Stomach (tissue), 9 donors: Measurements from ENCODE around the gene GALK1. TPM values are rescaled to one million over a fixed set of nuclear protein-coding genes. Genes with fewer than 3 reads are reported as not detected.

ENCODE experiments used
- DNase-seq, 2 donors: peaks; one replicate each; pipeline versions ENCODE4 v3.0.0 to v3.0.0-alpha.2; 2013 to 2019
- H3K27ac ChIP-seq, 5 donors: fragments of 200-600 bp in 4 of 5; sonication (generic) in 4 of 5; one replicate each; pipeline ENCODE4 v1.5.1; 2013 to 2019; ENCODE audit warnings: mild to moderate bottlenecking in 1 of 5, moderate library complexity in 1 of 5
- H3K27me3 ChIP-seq, 3 donors: fragments of 200-600 bp; sonication (generic); one replicate each; pipeline ENCODE4 v1.5.1; 2017 to 2019; ENCODE audit warnings: mixed run types in 1 of 3
- H3K36me3 ChIP-seq, 4 donors: fragments of 200-600 bp; sonication (generic); 1 replicate in 3 of 4; 2 replicates in 1 of 4; pipeline ENCODE4 v1.5.1; 2016 to 2019
- H3K4me1 ChIP-seq, 4 donors: fragments of 200-600 bp; sonication (generic); one replicate each; pipeline ENCODE4 v1.5.1; 2016 to 2019
- H3K4me3 ChIP-seq, 4 donors: fragments of 200-600 bp; sonication (generic) in 3 of 4; one replicate each; pipeline ENCODE4 v1.5.1; 2016 to 2019; ENCODE audit warnings: mild to moderate bottlenecking in 1 of 4
- H3K9me3 ChIP-seq, 4 donors: fragments of 200-600 bp; sonication (generic); one replicate each; pipeline ENCODE4 v1.5.1; 2016 to 2019
- CTCF ChIP-seq, 7 experiments: fragments of 450-650 bp in 4 of 7; fragments of 200-600 bp in 3 of 7; sonication (generic) in 3 of 7; IDR thresholded peaks; one replicate each; pipeline ENCODE4 v1.5.1; 2016 to 2019; ENCODE audit warnings: antibody characterized with exemption in 7 of 7, control low read depth in 2 of 7, mild to moderate bottlenecking in 1 of 7
- EP300 ChIP-seq: sonication (generic); formaldehyde crosslinking; IDR thresholded peaks from one replicate; pipeline ENCODE4 v1.6.1; 2017; ENCODE audit warnings: antibody characterized with exemption
- POLR2A ChIP-seq, 4 donors: fragments of 450-650 bp; IDR thresholded peaks; one replicate each; pipeline ENCODE4 v1.6.1; 2016; ENCODE audit warnings: antibody characterized with exemption in 4 of 4, control low read depth in 2 of 4, mild to moderate bottlenecking in 1 of 4, moderate library complexity in 1 of 4
- POLR2AphosphoS5 ChIP-seq, 3 donors: sonication (generic); formaldehyde crosslinking; IDR thresholded peaks; one replicate each; pipeline ENCODE4 v1.6.1; 2016; ENCODE audit warnings: antibody characterized with exemption in 3 of 3
- WGBS, 5 donors: extraction: QIAGEN DNeasy Blood & Tissue Kit in 3 of 5; methylation state at CpG; one replicate each; pipeline versions ENCODE4 v1.1.5 to v1.1.7; 2013 to 2018; 5-methylcytosine and 5-hydroxymethylcytosine counted together
- intact Hi-C: fragments of 100-400 bp; cut with DNase I; formaldehyde crosslinking; loops from one replicate; pipeline ENCODE4 v1.15.1; 2023; ENCODE audit warnings: low total_unique reads
- polyA plus RNA-seq, 3 donors: library from polyadenylated mRNA; stranded (reverse); fragments of 200-250 nt; gene quantifications; one replicate each; pipeline ENCODE4 v1.2.3, GENCODE V29; 2013
- total RNA-seq, 5 donors: library from RNA; depleted of rRNA; stranded (reverse); fragments of >200 nt; gene quantifications; one replicate each; pipeline versions ENCODE4 v1.1.0 to v1.2.3, GENCODE V29; 2014 to 2016
- donor health status: healthy with polysubstance abuse.
- donor health status: Bipolar disorder and iron deficiency.
- donor health status: healthy.

GALK1 gene
- total and polyA plus RNA-seq, 8 donors = 7.6 to 57.1 (median 34.5) TPM

DNA sequence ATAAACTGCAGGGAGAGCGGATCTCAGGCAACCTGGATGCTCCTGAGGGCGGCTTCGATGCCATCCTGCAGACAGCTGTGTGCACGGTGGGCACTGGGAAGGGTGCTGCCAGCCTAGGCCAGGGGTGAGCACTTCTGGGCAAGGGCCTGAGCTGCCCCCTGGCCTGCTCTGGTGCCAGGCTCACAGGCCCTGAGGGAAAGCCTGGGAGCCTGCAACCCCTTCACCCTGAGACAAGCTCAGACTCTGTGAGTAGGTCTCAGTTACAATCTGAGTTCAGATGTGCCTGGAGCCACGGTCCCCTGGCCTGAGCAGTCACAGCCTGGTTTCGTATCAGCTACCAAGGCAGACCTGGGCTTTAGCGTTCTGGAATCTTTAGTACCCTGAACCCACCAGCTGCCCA is 35.6 kb downstream of the GALK1 start:
- H3K27me3 ChIP-seq = peaks cover 0 to 1% (median 0%) of the 10 kb centered on the region in 3 donors
- no peak for DNase-seq
- H3K9me3 ChIP-seq = no peaks in the 10 kb centered on the region
- H3K27ac ChIP-seq = no peak overlapping the region
- intact Hi-C loops = no loop called here
- H3K36me3 ChIP-seq = peaks cover 28 to 97% (median 82%) of the 10 kb centered on the region in 4 donors
- no peak overlapping the region for H3K4me3 ChIP-seq
- TF ChIP-seq CTCF (IDR thresholded peaks at IDR 0.05) (no peak), POLR2A (IDR thresholded peaks at IDR 0.05) (no peak), POLR2AphosphoS5 (IDR thresholded peaks at IDR 0.05) (no peak), EP300 (no peak)
- WGBS, 5 donors = 84 to 95% (median 88%) methylated on average over 7 of the region's 7 CpGs
- peaks cover 0 to 4% (median 2%) of the 10 kb centered on the region in 4 donors for H3K4me1 ChIP-seq

DNA sequence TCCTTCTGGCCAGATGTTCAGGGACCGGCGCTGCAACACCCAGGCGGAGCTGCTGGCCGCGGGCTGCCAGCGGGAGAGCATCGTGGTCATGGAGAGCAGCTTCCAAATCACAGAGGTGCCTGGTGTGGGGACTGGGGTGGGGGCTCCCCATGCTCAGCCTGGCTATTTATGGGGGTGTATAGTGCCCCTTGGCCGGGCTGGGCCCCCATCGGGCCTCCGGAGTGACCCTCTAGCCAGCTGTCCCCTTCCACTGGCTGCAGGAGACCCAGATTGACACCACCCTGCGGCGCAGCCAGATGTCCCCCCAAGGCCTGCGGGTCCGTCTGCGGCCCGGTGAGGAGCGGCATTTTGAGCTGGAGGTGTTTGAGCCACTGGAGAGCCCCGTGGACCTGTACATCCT is 37.6 kb downstream of the GALK1 start:
- H3K9me3 ChIP-seq = no peaks in the 10 kb centered on the region
- TF ChIP-seq EP300 (no peak), CTCF (IDR thresholded peaks at IDR 0.05) (no peak), POLR2A (IDR thresholded peaks at IDR 0.05) (no peak), POLR2AphosphoS5 (IDR thresholded peaks at IDR 0.05) (no peak)
- WGBS, 5 donors = 91 to 95% (median 94%) methylated on average over 15 to 18 of the region's 18 CpGs
- peaks cover 26 to 83% (median 73%) of the 10 kb centered on the region in 4 donors for H3K36me3 ChIP-seq
- no peak overlapping the region for H3K27ac ChIP-seq
- DNase-seq = no peak
- H3K4me3 ChIP-seq = no peak overlapping the region
- H3K4me1 ChIP-seq = peaks cover 6 to 24% (median 17%) of the 10 kb centered on the region in 4 donors
- peaks cover 0 to 21% (median 2%) of the 10 kb centered on the region in 3 donors for H3K27me3 ChIP-seq
- intact Hi-C loops = no loop called here

DNA sequence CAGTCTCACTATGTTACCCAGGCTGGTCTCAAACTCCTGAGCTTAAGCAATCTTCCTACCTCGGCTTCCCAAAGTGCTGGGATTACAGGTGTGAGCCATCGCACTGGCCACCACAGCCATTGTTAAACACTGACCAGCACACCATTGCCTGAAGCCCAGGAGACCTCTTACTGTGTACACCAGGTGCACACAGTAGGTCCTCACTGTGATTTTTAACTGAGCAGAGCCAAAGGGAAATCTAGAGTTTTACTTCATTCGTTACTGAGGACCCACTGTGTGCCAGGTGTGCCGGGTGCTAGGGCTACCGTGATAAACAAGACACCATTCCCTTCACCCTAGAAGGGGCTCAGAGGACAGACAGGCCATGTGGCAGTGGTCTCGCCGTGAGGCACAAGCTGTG is 39.5 kb downstream of the GALK1 start:
- no peak for DNase-seq
- Histone ChIP-seq H3K36me3 (peaks cover 19 to 64% (median 56%) of the 10 kb centered on the region in 4 donors), H3K27me3 (peaks cover 0 to 40% (median 21%) of the 10 kb centered on the region in 3 donors), H3K9me3 (no peaks in the 10 kb centered on the region), H3K4me1 (peaks cover 14 to 38% (median 34%) of the 10 kb centered on the region in 4 donors), H3K4me3 (no peak overlapping the region), H3K27ac (no peak overlapping the region)
- TF ChIP-seq POLR2AphosphoS5 (IDR thresholded peaks at IDR 0.05) (no peak), POLR2A (IDR thresholded peaks at IDR 0.05) (no peak), EP300 (no peak), CTCF (IDR thresholded peaks at IDR 0.05) (no peak)
- WGBS, 5 donors = 89 to 96% (median 91%) methylated on average over 7 of the region's 7 CpGs
- intact Hi-C loops = no loop called here

- Histone ChIP-seq H3K27ac (peak overlapping the region; percentile 71 to 92 (median 86)), H3K4me1 (peaks cover 17 to 41% (median 38%) of the 10 kb centered on the region in 4 donors), H3K36me3 (peaks cover 15 to 52% (median 44%) of the 10 kb centered on the region in 4 donors), H3K9me3 (no peaks in the 10 kb centered on the region), H3K4me3 (peak overlapping the region in 3 of 4 donors; percentile 43 to 60 (median 58)), H3K27me3 (peaks cover 0 to 51% (median 21%) of the 10 kb centered on the region in 3 donors)
- WGBS, 5 donors = 77 to 85% (median 82%) methylated on average over 22 to 23 of the region's 23 CpGs
- no peak for DNase-seq
- no peak for TF ChIP-seq EP300
- TF ChIP-seq POLR2A (IDR thresholded peaks at IDR 0.05) = no peak
- no peak for TF ChIP-seq CTCF (IDR thresholded peaks at IDR 0.05)
- no peak for TF ChIP-seq POLR2AphosphoS5 (IDR thresholded peaks at IDR 0.05)
- intact Hi-C loops = no loop called here
Observed at GRCh38 chr17:75724016-75725003, 40.7 kb downstream of the GALK1 start.
